Keratinocyte (primary cell): ENCODE data around the gene ZFPL1. TPM values are rescaled to one million over a fixed set of nuclear protein-coding genes. Genes with fewer than 3 reads are reported as not detected.

ENCODE experiments used
- DNase-seq: peaks from one replicate; pipeline ENCODE4 v3.0.0-alpha.2; 2011; ENCODE audit warnings: low read depth, missing footprints, low spot score
- FAIRE-seq: peaks from 2 replicates; lab custom pipeline; 2011; peaks lifted over from hg19 to GRCh38; lab: Jason Lieb, UNC
- H2AFZ ChIP-seq: 2 replicates; pipeline ENCODE4 v1.6.0; 2012; ENCODE audit warnings: low read length, control low read depth, inconsistent platforms; ENCODE audit not compliant: control insufficient read depth
- H3K27ac ChIP-seq: 2 replicates; pipeline ENCODE4 v1.5.1; 2011; ENCODE audit warnings: low read length; ENCODE audit not compliant: control insufficient read depth, insufficient read depth
- H3K27me3 ChIP-seq: 3 replicates; pipeline ENCODE4 v1.6.0; 2011; ENCODE audit warnings: low read length; ENCODE audit not compliant: control insufficient read depth, insufficient read depth; ENCODE audit errors: extremely low read depth
- H3K36me3 ChIP-seq, 2 experiments: 2 replicates in 1 of 2; 3 replicates in 1 of 2; pipeline ENCODE4 v1.5.1; 2011; ENCODE audit warnings: low read length in 2 of 2, mild to moderate bottlenecking in 1 of 2; ENCODE audit not compliant: control insufficient read depth in 2 of 2, insufficient read depth in 2 of 2; ENCODE audit errors: extremely low read depth in 1 of 2
- H3K4me1 ChIP-seq: 3 replicates; pipeline ENCODE4 v1.5.1; 2011; ENCODE audit warnings: low read length; ENCODE audit not compliant: control insufficient read depth, insufficient read depth; ENCODE audit errors: extremely low read depth
- H3K4me2 ChIP-seq: 3 replicates; pipeline ENCODE4 v1.6.0; 2011; ENCODE audit warnings: low read depth, low read length; ENCODE audit not compliant: control insufficient read depth, insufficient read depth; ENCODE audit errors: extremely low read depth
- H3K4me3 ChIP-seq, 3 experiments: fragments of 200-600 bp in 1 of 3; sonication (generic) in 1 of 3; 2 replicates in 2 of 3; 3 replicates in 1 of 3; pipeline ENCODE4 v1.5.1; 2011 to 2016; ENCODE audit warnings: low read length in 3 of 3, mild to moderate bottlenecking in 3 of 3, control low read depth in 2 of 3, inconsistent platforms in 1 of 3, low read depth in 1 of 3, mixed read lengths in 1 of 3, mixed run types in 1 of 3, moderate library complexity in 1 of 3; ENCODE audit not compliant: control insufficient read depth in 2 of 3, insufficient read depth in 2 of 3; ENCODE audit errors: extremely low read depth in 1 of 3
- H3K79me2 ChIP-seq: 2 replicates; pipeline ENCODE4 v1.6.0; 2012; ENCODE audit warnings: low read length; ENCODE audit not compliant: control insufficient read depth, insufficient read depth
- H3K9ac ChIP-seq: 3 replicates; pipeline ENCODE4 v1.6.0; 2011; ENCODE audit warnings: low read length; ENCODE audit not compliant: control insufficient read depth, insufficient read depth; ENCODE audit errors: extremely low read depth
- H3K9me1 ChIP-seq: 3 replicates; pipeline ENCODE4 v1.6.0; 2011; ENCODE audit warnings: low read length; ENCODE audit not compliant: control insufficient read depth, insufficient read depth; ENCODE audit errors: extremely low read depth
- H3K9me3 ChIP-seq: 2 replicates; pipeline ENCODE4 v1.5.1; 2012; ENCODE audit warnings: low read depth, low read length; ENCODE audit not compliant: control insufficient read depth
- H4K20me1 ChIP-seq: 3 replicates; pipeline ENCODE4 v1.6.0; 2011; ENCODE audit warnings: low read length; ENCODE audit not compliant: control insufficient read depth, insufficient read depth; ENCODE audit errors: extremely low read depth
- EZH2 ChIP-seq: IDR thresholded peaks from one replicate; pipeline ENCODE4 v1.6.1; 2012; ENCODE audit warnings: inconsistent platforms, mild to moderate bottlenecking, low read length, moderate library complexity
- dilution Hi-C: fragments of 300-500 bp; cut with MboI; formaldehyde crosslinking; loops from one replicate; pipeline ENCODE4 v1.7.0; 2020; ENCODE audit warnings: low sequenced_read_pairs; ENCODE audit not compliant: extremely low pct_ligation_motif_present
- polyA plus RNA-seq, 5 experiments: library from polyadenylated mRNA; depleted of rRNA in 3 of 5; stranded (reverse) in 3 of 5; stranded (forward) in 1 of 5; unstranded in 1 of 5; fragments of >200 nt; gene quantifications; 1 replicate in 1 of 5; 2 replicates in 3 of 5; 3 replicates in 1 of 5; pipeline versions ENCODE4 v1.2.1 to v1.2.3, GENCODE V29; 2011 to 2012; ENCODE audit warnings: missing spikeins in 2 of 5, low read depth in 1 of 5, low replicate concordance in 1 of 5
- TF ChIP-seq, protein P1 (sequence below), 3 experiments: IDR thresholded peaks in 1 of 3; conservative IDR thresholded peaks in 1 of 3; optimal IDR thresholded peaks in 1 of 3; 2 replicates in 2 of 3; 3 replicates in 1 of 3; pipeline versions ENCODE3 to v1.5.1; 2011; ENCODE audit warnings: low read length in 3 of 3, mild to moderate bottlenecking in 3 of 3, moderate library complexity in 2 of 3, control low read depth in 1 of 3, inconsistent platforms in 1 of 3; ENCODE audit not compliant: insufficient read depth in 2 of 3; ENCODE audit errors: extremely low read depth in 1 of 3

Gene ZFPL1
- polyA plus RNA-seq, 1 donor (not counting 4 experiments of a cell fraction or from before 2014, with no cell fraction given) = 15.0 TPM

DNA sequence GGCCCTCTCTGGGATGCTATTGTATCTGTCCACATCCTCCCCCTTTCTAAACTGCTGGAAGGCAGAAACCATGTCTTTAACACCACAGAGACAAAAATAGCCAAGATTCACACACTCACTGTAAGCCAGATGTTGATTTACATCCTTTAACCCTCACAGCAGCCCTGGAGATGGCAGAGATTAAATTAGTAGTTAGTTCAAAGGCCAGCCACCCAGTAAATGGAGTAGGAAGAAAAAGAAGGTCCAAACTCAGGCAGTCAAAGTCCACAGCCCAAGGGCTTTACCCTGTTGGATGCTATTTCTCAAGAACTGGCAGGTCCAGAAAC is 35.6 kb downstream of the ZFPL1 start:
- Histone ChIP-seq H3K4me3 (no peak overlapping the region), H2AFZ (no peak overlapping the region), H3K4me1 (peaks cover 28% of the 10 kb centered on the region), H3K27ac (peak overlapping the region; percentile 34), H3K36me3 (peaks cover 17 to 33% of the 10 kb centered on the region in 2 experiments), H3K9me3 (no peaks in the 10 kb centered on the region), H3K27me3 (no peaks in the 10 kb centered on the region), H3K4me2 (no peak overlapping the region), H3K9me1 (peaks cover 2% of the 10 kb centered on the region), H4K20me1 (no peaks in the 10 kb centered on the region), H3K9ac (no peak overlapping the region), H3K79me2 (peaks cover 59% of the 10 kb centered on the region)
- FAIRE-seq = no peak
- no peak for DNase-seq
- dilution Hi-C loops = no loop called here
- TF ChIP-seq, protein P1, sequence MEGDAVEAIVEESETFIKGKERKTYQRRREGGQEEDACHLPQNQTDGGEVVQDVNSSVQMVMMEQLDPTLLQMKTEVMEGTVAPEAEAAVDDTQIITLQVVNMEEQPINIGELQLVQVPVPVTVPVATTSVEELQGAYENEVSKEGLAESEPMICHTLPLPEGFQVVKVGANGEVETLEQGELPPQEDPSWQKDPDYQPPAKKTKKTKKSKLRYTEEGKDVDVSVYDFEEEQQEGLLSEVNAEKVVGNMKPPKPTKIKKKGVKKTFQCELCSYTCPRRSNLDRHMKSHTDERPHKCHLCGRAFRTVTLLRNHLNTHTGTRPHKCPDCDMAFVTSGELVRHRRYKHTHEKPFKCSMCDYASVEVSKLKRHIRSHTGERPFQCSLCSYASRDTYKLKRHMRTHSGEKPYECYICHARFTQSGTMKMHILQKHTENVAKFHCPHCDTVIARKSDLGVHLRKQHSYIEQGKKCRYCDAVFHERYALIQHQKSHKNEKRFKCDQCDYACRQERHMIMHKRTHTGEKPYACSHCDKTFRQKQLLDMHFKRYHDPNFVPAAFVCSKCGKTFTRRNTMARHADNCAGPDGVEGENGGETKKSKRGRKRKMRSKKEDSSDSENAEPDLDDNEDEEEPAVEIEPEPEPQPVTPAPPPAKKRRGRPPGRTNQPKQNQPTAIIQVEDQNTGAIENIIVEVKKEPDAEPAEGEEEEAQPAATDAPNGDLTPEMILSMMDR (optimal IDR thresholded peaks at IDR 0.05 in 1 of 3, IDR thresholded peaks at IDR 0.05 in 1 of 3, conservative IDR thresholded peaks at IDR 0.05 in 1 of 3; ENCODE audit: extremely low read depth in 1 of 3, insufficient read depth in 2 of 3, low read length in 3 of 3) = no peak
- TF ChIP-seq EZH2 = no peak

- Histone ChIP-seq H3K9ac (peak overlapping the region; percentile 99), H3K27me3 (no peaks in the 10 kb centered on the region), H3K36me3 (peaks cover 16 to 31% of the 10 kb centered on the region in 2 experiments), H3K4me2 (peak overlapping the region; percentile 89), H2AFZ (no peak overlapping the region), H3K9me3 (no peaks in the 10 kb centered on the region), H3K4me1 (peaks cover 26% of the 10 kb centered on the region), H3K4me3 (peak overlapping the region; percentile 66 to 91 (median 91)), H3K79me2 (peaks cover 56% of the 10 kb centered on the region), H3K9me1 (no peaks in the 10 kb centered on the region), H3K27ac (peak overlapping the region; percentile 98), H4K20me1 (no peaks in the 10 kb centered on the region)
- no peak for DNase-seq
- dilution Hi-C loops = no loop called here
- TF ChIP-seq, protein P1 (optimal IDR thresholded peaks at IDR 0.05 in 1 of 3, IDR thresholded peaks at IDR 0.05 in 1 of 3, conservative IDR thresholded peaks at IDR 0.05 in 1 of 3; ENCODE audit: extremely low read depth in 1 of 3, insufficient read depth in 2 of 3, low read length in 3 of 3) = no peak
- no peak for TF ChIP-seq EZH2
- FAIRE-seq = no peak
Measured at GRCh38 chr11:65120831-65121230, 36.8 kb downstream of the ZFPL1 start.
